HepG2 (cell line): ENCODE results near the gene TDRD10. TPM values are rescaled to one million over a fixed set of nuclear protein-coding genes. Genes with fewer than 3 reads are reported as not detected.
A peak's percentile ranks its signal among the peaks of the same experiment; 100 is the strongest.

ENCODE experiments used
- ARNT2 ChIP-seq: sonication (generic); formaldehyde crosslinking; IDR thresholded peaks from 2 replicates; pipeline ENCODE4 v1.8.0; 2022; ENCODE audit warnings: mild to moderate bottlenecking, low read depth, missing genetic modification reagents, moderate library complexity
- CREB1 ChIP-seq, 2 experiments: fragments of 450-650 bp in 1 of 2; IDR thresholded peaks; 2 replicates each; pipeline ENCODE4 v1.6.1; 2016 to 2017; ENCODE audit warnings: control low read depth in 1 of 2, mild to moderate bottlenecking in 1 of 2, missing compliant biosample characterization in 1 of 2, missing genetic modification characterization in 1 of 2
- GTF3A ChIP-seq: sonication (generic); formaldehyde crosslinking; conservative IDR thresholded peaks from 2 replicates; pipeline ENCODE4 v1.4.0; 2020; ENCODE audit warnings: mild to moderate bottlenecking, missing genetic modification reagents
- HOXA7 ChIP-seq: sonication (generic); formaldehyde crosslinking; IDR thresholded peaks from 2 replicates; pipeline ENCODE4 v1.8.1; 2022; ENCODE audit warnings: mild to moderate bottlenecking, missing genetic modification reagents, moderate library complexity
- NFAT5 ChIP-seq: sonication (generic); formaldehyde crosslinking; IDR thresholded peaks from 2 replicates; pipeline ENCODE4 v1.4.0; 2020; ENCODE audit warnings: missing genetic modification reagents
- PAX8 ChIP-seq: sonication (generic); formaldehyde crosslinking; IDR thresholded peaks from 2 replicates; pipeline ENCODE4 v1.8.0; 2022; ENCODE audit warnings: mild to moderate bottlenecking, missing genetic modification reagents, borderline replicate concordance
- PRDM4 ChIP-seq: sonication (generic); formaldehyde crosslinking; IDR thresholded peaks from 2 replicates; pipeline ENCODE4 v1.9.0; 2021; ENCODE audit warnings: missing genetic modification reagents, borderline replicate concordance
- RBM39 ChIP-seq: fragments of 200-400 bp; formaldehyde crosslinking; IDR thresholded peaks from one replicate; pipeline ENCODE4 v1.6.1; 2018; ENCODE audit warnings: antibody characterized with exemption, mild to moderate bottlenecking, low read depth, low read length; ENCODE audit not compliant: poor library complexity, severe bottlenecking
- RNF2 ChIP-seq: fragments of 450-650 bp; conservative IDR thresholded peaks from 2 replicates; pipeline ENCODE4 v1.6.1; 2016; ENCODE audit warnings: low read depth
- SCMH1 ChIP-seq: sonication (generic); formaldehyde crosslinking; IDR thresholded peaks from 2 replicates; pipeline ENCODE4 v1.9.0; 2021; ENCODE audit warnings: missing genetic modification reagents, mild to moderate bottlenecking, borderline replicate concordance
- SMAD9 ChIP-seq: sonication (generic); formaldehyde crosslinking; IDR thresholded peaks from 2 replicates; pipeline ENCODE4 v1.5.1; 2020; ENCODE audit warnings: mild to moderate bottlenecking, missing genetic modification reagents
- ZFYVE20 ChIP-seq: sonication (generic); formaldehyde crosslinking; IDR thresholded peaks from 2 replicates; pipeline ENCODE4 v1.8.0; 2023; ENCODE audit warnings: low read depth, mild to moderate bottlenecking, moderate library complexity, missing genetic modification reagents, borderline replicate concordance
- ZNF251 ChIP-seq: sonication (generic); formaldehyde crosslinking; IDR thresholded peaks from 2 replicates; pipeline ENCODE4 v1.9.0; 2021; ENCODE audit warnings: mild to moderate bottlenecking, missing genetic modification reagents
- ZNF350 ChIP-seq: sonication (generic); formaldehyde crosslinking; IDR thresholded peaks from 2 replicates; pipeline ENCODE4 v1.4.0; 2020; ENCODE audit warnings: mild to moderate bottlenecking, low read depth, missing genetic modification reagents, borderline replicate concordance
- ZNF609 ChIP-seq: sonication (generic); formaldehyde crosslinking; IDR thresholded peaks from 2 replicates; pipeline ENCODE4 v1.4.0; 2020; ENCODE audit warnings: mild to moderate bottlenecking, missing genetic modification reagents, borderline replicate concordance
- polyA plus RNA-seq, 8 experiments: library from polyadenylated mRNA; depleted of rRNA in 3 of 8; stranded (reverse) in 7 of 8; unstranded in 1 of 8; fragments of >200 nt; fragmentation: Illumina TruSeq in 4 of 8; extraction: Trizol in 4 of 8; gene quantifications; 2 replicates each; pipeline versions ENCODE4 v1.2.1 to v1.2.3, GENCODE V29; 2011 to 2016; ENCODE audit warnings: low read depth in 4 of 8, missing spikeins in 1 of 8, mixed read lengths in 1 of 8; ENCODE audit not compliant: insufficient read depth in 1 of 8
- total RNA-seq, 5 experiments: library from RNA; depleted of rRNA; stranded (reverse); fragments of >200 nt; fragmentation: Illumina TruSeq; extraction: Trizol; gene quantifications; 2 replicates each; pipeline ENCODE4 v1.2.3, GENCODE V29; 2016; ENCODE audit warnings: low read depth in 1 of 5

Gene TDRD10
- total and polyA plus RNA-seq, 2 of the 13 experiments (the other 11 are each of a cell fraction or from before 2014, with no cell fraction given), result not detected

- TF ChIP-seq ZNF350 (CRISPR knock-in tag), result peak; percentile 88
- peak; percentile 93; the same call in 1 of the 2 replicates for TF ChIP-seq HOXA7 (CRISPR knock-in tag)
- TF ChIP-seq SMAD9 (CRISPR knock-in tag), result peak; percentile 96
- no peak for TF ChIP-seq PRDM4 (CRISPR knock-in tag)
- TF ChIP-seq SCMH1 (CRISPR knock-in tag), result no peak
- TF ChIP-seq ZFYVE20 (CRISPR knock-in tag), result no peak
- peak; percentile 84 for TF ChIP-seq CREB1 (IDR thresholded peaks at IDR 0.05)
- TF ChIP-seq CREB1 (CRISPR knock-in tag; IDR thresholded peaks at IDR 0.05), result peak; percentile 85
- no peak for TF ChIP-seq RBM39
- TF ChIP-seq GTF3A (CRISPR knock-in tag), result peak; percentile 81; the same call in 1 of the 2 replicates
- peak; percentile 99 for TF ChIP-seq ARNT2 (CRISPR knock-in tag)
- TF ChIP-seq RNF2, result peak; percentile 100
- peak; percentile 95 for TF ChIP-seq ZNF251 (CRISPR knock-in tag)
- peak; percentile 83; the same call in 1 of the 2 replicates for TF ChIP-seq PAX8 (CRISPR knock-in tag)
- peak; percentile 95 for TF ChIP-seq NFAT5 (CRISPR knock-in tag)
- TF ChIP-seq ZNF609, result peak; percentile 94
Observed at GRCh38 chr1:154558720-154559465, 56.9 kb downstream of the TDRD10 start (continued).
